Endometrium (tissue), 2 donors: ENCODE measurements around the gene PROKR2.

Experiments
- FAIRE-seq: peaks from 2 replicates; lab custom pipeline; 2012; peaks lifted over from hg19 to GRCh38; lab: Jason Lieb, UNC
- donor health status: control.
- donor health status: control.

The PROKR2 gene

DNA sequence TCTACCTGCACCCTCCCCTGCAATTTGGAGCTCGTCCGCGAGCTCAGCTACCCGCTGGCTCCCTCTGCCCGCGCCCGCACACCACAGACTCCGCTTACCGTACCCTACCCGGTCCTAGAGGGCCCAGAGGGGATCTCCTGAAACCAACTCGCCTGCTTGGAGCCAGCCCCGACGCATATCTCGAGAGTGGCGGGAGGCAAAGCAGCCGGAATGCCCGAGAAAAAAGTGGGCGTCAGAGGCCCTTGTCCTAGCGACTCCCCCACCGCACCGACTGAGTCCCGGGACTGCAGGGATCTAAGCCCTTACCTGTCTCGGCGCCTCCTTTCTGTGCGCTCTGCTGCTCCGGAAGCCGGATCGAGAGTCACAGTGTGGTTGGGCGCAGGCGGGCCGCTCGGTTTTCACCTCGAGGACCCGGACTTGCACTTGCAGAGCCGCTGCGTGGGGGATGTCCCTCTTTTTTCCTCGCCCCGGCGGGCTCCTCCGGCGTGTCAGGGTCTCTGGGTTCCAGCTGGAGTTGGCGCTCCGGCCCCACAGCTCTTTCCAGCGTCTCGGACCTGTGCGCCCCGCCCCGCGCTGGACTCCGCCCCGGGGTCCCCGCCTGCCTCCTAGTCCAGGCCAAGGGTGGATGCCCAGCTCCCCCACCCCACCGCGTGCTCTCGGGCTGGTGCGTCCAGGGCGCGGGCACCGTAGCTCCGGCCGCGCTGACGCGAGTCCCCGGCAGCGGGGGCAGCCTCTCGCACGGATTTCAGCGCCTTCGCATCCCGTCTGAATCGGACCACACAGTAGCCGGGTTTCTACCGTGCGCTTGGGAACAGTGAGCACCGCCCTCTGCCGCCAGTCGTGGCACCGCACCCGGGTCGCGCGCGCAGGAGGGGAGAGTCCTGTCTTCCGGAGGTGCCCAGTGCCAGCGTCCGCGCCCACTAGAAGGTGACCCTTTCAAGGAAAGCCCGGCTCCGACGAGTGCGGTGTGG, at the start of gene PROKR2:
Gene PROKR2, minus strand, starts transcription at position 767 of the 971 bp plus-strand sequence. CDS start 2,585 bp downstream, outside the sequence.
- no peak for FAIRE-seq

DNA sequence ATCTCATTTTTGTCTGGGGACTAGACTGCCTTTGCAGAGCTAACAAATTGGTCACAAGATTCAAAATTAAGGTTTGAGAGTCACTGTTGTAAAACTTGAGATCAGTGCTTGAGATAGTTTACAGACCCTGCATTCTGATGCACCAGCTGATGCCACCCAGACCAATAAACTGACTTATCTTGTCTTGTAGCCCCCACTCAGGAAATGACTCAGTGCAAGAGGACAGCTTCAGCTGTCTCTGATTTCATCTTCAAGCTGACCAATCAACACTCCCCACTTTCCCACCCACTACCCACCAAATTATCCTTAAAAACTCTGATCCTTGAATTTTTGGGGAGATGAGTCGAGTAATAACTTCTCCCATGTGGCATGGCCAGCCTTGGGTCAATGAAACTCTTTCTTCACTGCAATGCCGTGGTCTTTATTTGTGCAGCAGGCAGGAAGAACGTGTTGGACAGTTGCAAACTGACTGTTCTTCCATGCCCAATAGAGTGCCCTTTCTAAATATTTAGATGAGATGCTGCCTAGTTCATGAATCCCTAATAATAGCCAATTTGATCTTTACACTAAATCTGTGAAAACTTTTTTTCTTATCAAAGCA, 48.3 kb upstream of the PROKR2 start:
- FAIRE-seq, result no peak

DNA sequence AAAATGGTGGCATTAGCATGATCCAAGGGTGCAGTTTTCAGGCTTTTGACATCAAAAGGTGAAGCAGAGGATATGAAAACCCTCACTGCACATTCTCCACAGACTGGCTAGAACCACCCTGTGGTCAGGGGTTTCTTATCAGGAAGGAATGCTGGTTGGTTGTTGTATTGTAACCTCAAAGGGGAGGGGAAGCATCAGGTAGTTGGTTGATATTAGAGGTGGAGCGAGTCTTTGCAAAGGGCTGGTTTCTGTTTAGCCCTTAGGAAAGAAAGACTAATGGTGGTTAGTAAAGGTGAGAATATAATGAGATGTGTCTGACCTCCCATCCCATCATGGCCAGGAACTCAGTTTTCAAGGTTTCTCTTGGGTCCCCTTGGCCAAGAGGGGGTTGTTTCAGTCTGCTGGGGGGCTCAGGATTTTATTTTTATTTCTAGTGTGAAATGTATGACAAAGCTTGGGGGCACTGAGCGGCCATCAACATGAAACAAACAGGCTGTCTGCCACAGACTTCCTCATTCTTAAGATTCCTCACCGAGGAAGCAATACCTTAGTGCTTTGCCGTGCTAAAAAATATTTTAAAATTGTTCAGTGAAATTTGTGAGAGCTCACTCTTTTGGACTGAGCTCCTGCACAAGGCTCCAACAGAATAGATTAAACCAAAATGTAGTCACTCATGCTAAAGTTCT, 47.5 kb upstream of the PROKR2 start:
- no peak for FAIRE-seq

DNA sequence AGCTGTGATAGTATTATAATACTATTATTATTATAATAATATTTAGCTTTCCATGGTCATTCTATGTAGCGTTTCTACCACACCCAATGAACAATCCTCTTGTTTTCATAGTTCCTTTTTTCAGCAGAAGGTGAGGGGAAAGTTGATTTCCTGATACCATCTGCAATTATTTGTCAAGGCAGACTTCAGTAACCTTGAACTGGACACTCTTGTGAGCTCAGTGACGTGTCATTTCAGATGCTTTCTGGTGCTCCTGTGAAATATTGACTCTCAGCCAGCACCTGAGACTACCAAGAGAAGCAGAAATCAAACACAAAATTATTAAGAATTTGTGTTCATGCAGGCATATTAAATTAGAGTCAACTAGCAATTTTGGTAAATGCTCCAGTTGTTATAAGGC, 46.0 kb upstream of the PROKR2 start:
- no peak for FAIRE-seq

DNA sequence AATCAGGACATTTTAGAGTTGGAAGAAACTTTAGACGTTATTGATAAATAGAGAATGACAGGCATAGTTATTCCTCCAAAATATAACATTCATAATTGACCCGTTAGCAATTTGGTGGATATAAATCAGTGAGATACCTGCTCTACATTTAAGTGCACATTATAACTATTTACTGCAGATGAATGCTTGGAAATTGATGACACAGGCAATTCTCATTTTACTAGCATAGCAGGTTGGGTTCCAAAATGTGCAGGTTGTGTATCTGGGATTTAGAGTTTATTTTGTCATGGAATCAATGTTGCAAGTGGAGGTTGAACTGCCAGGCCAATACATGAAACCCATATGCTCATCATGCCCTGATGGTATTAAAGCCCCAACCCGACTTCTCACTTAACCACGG, 44.4 kb upstream of the PROKR2 start:
- FAIRE-seq, result no peak

DNA sequence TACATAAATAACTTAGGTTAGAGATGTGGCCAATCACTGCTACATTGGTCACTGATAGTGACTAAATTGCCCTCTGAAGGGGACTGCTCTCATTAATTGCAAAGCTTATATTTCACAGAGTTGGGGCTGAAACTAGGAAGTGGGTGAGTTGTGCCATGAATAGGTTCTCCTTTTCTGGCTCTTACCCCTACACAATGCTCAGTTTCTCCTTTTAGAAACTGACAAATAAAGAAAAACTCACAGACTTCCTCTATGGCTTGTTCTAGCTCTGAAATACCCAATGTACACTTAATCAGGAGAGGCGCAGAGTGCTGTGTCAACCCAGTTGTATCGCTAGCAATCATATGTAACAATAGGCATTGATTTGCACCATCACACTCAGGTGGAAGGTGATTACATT, 41.2 kb upstream of the PROKR2 start:
- FAIRE-seq, result no peak

DNA sequence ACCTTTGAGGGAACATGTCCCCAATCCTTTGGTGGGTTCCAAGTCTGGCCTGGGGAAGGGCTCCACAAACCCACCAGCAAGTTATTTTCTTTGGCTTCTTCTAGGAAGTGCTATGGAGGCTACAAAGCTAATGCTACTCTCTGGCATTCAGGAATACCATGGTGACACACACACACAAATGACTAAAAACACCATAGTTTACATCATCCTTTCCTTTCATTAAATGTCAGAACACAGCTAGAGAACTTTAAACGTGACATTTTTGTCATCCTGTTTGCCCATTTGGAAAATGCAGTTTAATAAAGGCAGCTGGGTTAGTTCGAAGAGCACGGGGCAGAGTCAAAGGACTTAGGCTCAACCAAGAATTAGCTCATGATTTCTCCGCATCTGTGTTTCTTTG, 40.2 kb upstream of the PROKR2 start:
- FAIRE-seq, result no peak

DNA sequence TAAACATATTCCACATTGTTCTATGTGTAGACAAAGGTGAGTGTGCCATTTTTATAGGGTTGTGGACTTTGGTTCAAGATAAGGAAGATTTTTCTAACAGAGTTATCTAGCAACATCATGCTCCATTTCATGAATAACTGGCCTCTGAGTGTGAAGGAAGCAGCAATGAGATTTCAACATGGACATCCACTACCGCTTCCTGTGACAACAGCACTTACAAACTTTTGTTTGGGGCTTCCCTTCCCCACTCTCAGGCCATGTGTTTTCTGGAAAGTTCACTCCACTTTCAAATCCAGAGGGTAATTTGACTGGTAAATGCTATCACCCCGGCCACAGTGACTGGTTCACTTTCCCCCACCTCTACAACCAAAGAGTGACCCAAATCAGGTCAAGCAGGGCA, 38.1 kb upstream of the PROKR2 start:
- FAIRE-seq, result no peak

DNA sequence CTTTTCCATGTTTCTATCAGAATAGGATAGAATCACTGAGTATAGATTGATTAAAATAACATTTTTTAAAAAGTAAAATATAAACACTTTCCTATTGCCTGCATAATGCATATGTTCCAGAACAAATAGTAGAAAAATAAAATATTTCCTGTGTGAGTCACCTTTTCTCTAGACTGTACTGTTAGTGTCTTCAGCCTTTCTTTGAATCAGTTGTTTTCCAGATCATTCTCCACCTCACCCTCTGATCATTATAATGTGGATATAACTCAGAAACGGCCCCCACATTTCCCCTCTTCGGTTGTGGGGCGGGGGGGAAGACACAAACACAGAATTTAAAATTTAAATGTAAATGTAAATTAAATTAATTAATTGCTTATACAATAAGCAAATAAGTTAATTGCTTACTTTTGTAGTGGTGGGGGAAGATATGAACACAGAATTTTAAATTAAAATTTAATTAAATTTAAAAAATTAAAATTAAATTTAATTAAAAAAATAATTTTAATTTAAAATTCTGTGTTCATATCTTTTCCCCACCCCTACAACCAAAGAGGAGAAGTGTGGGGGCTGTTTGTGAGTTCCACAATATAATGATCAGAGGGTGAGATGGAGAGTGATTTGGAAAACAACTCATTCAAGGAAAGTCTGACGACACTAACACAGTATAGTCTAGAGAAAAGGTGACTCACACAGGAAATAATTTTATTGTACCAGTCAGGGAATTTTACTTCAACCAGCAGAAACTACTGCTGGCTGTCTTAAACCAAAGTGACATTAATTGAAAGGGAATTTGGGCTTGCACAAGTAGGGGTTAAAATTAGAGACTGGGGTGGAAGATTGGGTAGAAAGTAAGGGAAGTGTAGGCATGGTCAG, 37.1 kb upstream of the PROKR2 start:
- no peak for FAIRE-seq

DNA sequence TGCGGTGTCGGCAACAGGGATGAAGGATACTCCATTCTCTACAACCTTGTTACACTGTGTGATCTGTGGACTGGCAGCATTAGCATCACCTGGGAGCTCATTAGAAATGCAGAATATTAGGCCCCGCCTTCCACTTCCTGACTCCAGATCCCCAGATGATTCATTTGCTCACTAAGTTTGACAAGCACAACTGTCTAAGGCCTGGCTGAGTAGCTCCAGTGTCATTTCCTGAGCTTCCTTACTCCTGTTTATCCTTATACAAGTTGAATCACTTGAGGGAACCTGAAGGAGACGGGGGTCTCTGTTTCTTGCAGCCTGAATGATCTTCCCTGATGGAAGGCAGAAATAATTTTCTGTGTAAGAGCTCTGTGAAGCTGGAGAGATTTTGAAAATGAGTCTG, 32.7 kb upstream of the PROKR2 start:
- FAIRE-seq, result no peak

DNA sequence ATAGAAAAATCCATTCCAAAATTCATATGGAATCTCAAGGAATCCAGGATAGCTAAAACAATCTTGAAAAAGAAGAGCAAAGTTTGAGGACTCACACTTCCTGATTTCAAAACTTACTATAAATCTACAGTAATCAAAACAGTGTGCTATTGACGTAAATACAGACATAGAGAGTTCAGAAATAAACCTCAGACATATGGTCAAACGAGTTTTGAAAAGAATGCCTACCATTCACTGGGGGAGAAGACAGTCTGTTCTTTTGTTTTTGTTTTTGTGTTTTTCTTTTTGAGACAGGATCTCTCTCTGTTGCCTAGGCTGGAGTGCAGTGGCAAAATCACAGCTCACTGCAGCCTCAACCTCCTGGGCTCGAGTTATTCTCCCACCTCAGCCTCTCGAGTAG, 25.3 kb upstream of the PROKR2 start:
- FAIRE-seq, result no peak

DNA sequence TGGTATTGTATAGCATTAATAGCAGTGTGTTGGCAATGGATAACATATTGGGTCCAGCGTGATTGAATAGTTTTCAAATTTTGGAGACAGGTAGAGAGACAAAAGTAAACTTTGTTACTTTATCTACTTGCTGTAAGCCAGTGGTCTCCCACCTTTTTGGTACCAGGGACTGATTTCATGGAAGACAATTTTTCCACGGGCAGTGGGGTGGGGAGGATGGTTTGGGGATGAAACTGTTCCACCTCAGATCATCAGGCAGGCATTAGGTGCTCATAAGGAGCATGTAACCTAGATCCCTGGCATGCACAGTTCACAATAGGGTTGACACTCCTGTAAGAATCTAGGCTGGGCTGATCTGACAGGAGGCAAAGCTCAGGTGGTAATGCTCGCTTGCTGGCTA, 14.6 kb upstream of the PROKR2 start:
- FAIRE-seq, result no peak

DNA sequence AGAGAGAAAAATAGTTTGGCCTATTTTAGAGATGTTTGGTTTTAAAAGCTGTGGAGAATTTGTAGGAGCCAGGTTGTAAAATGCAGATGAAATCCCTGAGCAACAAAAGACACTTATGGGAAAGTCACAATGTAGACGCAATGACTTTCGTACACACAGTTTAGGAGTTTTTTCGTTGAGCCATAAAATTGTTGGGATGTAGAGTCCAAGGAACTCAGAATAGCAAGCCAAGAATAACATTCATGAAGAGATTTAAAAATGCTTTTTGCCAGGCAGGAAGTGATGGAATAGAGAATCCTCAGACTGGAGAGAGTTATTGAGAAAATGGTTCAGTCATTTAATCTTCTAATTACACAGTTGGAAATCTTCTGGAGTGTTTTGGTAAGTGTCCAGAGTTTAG, 11.5 kb upstream of the PROKR2 start:
- no peak for FAIRE-seq

DNA sequence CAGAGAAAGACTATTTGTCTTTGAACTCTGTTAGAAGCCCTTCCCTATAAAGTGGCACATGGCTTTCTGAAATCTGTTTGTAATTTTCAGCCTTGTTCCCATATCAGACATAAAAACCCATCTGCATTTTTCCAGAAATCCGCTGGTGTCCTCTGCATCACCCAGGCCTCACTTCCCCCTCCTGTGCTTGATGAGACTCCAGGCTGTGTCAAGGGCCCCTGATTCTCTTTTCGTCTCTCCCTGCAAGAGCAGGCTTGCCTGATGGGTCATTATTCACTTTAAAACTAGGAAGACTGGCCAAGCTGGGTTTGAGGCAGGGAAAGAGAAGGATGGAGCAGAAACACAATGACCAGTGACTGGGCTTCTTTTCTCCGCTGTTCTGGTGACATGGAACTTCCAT, 10.6 kb upstream of the PROKR2 start:
- FAIRE-seq, result no peak

DNA sequence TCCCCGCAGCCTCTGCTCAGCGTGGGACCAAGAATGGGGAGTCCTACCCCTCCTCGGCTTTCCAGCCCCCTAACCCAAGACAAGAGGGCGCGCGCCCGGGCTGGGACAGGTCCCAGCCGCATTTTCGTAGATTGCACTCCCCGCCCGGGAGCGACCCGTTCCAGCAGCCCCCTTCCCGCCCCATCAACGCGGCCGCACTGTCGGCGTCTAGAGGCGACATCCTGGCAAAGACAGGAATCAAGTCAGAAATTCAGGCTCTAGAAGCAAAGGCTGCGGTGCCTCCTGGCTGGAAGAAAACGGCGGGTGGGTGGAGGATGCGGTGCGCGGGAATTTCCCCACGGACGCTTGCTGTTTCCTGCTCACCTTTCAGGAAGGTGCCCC, 957 bp downstream of the PROKR2 start:
- FAIRE-seq, result no peak

DNA sequence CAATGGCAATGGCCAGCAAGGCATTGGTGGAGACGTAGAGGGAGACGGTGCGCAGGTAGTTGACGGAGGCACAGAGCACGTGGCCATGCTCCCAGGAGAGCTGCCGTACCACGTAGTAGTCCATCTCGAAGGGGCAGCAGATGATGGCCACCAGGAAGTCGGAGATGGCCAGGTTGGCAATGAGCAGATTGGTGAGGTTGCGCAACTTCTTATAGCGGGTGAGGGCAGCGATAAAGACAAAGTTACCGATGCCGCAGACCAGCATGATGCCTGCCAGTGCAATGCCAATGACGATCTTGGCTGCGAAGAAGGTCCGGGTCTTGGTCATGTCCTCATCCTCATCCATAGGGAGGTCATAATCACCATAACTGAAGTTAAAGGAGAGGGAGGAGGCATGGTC, 2.8 kb downstream of the PROKR2 start:
- no peak for FAIRE-seq

DNA sequence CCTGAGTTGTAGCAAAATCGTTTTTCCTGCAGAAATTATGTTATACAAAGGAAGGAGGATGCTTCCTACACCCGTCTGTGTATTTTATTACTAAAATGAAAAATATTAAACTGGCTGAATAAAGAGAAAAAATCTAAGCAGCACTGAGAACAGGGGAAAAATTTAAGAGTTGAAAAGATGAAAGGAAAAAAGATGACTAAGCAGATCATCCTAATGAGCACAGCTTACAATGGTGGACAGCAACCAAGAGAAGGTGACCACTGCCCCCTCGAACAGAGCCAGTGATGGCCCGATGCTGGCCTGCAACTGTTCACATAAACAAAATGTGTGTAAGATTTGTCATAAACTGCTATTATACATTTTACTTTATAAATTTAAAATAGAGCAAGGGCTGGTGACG, 4.2 kb downstream of the PROKR2 start:
- no peak for FAIRE-seq

DNA sequence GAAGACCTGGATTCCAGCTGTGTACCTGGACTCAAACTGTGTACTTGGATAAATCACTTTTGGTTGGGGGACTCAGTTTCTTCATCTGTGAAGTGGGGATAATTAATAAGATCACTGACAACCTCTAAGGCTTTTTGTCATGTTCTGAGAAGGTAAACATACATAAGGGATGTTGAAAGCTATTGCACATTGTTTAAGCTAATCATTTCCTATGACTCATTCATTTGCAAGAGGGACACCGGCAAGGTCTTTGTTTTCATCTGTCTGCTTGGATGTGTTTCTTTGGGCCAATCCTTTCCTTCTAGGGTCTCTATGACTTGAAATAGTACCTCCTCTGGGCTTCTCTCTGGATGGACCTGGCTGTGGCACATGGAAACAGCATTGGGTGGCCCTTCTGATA, 6.8 kb downstream of the PROKR2 start:
- no peak for FAIRE-seq

DNA sequence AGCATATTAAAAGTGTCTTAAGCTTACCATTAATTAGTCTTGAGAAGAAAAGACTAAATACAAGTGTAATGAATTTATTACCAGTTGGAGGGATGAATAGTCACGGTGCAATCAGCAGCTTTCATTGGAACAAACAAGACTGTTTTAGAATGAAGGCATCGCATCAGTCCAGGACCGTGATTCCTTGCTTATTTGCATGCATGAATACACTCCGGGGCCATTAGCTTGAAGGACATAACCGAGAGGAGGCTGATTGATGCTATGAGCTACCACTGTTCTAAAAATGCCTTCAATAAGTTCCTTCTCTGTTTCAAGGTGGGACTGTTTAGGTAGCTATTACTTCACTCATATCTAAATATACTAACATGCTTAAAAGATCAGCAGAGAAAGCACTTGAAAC, 17.9 kb downstream of the PROKR2 start:
- no peak for FAIRE-seq

DNA sequence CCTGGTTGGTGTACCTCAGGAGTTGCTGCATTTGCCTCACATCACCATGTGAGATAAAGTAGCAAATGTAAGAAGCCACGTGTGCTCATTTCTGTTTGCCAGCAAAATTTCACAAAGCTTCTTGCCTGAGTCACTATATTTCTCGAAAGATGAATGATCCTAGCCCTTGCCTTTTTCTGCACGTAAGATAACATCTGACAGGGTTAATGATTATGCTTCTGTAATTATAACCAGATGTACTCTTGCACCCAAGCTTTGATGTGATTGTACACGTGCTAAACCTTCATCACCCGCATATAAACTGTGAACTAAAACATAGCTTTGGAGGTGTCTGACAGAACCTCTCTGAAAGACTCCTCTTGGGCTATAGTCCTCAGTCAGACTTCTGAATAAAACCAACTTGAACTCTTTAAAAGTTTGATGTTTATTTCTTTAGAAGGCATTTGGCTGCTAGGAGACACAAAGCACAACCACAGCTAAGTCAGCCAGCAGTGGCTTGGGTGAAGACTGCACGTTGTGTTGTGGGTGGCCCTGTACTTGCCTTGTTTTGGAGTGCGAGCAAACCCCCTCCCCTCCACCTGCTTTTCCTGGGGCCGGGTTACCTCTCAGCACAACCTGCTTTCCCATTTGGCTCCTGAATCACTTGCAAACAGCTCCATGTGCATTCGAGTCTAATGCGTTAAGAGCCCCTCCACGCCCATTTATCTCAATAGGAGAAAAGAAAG, 19.3 kb downstream of the PROKR2 start:
- FAIRE-seq, result no peak

DNA sequence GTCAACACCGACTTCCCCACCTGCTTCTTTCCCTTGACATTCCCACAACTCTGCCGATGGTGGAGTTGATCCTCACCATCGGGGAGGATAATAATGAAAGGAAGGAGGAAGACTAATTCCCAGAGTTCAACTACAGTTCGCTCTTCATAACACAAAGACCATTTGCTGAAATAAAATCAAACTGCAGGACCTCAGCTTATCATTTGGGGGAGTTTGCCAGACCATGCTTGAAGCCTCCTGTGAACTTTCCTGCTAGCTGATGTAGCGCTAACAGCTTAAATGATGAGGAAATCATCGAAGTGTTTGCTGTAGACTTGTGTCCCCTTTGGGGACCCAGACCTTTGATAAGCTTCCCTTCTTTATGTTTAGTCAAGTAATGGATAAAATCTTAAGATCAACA, 26.2 kb downstream of the PROKR2 start:
- no peak for FAIRE-seq

DNA sequence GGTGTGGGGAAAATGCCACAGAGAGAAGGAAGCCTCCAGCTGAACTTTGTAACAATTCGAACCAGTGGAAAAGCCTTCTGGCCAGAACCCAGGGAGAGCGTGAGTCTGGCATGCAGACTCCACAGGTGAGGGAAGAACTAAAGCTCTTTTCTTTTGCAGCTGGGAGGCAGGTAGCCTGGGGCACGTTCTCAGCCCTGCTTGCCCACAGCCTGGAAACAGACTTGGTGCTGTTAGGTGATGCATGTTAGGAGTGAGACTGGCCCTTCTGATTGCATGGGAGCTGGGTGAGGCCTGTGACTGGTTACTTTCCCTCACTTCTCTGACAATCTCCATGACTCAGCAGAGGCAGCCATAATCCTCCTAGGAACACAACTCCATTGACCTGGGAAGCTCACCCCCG, 34.2 kb downstream of the PROKR2 start:
- no peak for FAIRE-seq
